Colon (tissue), 2 donors: Measurements from ENCODE around the gene BASP1.
"Not testable (repeated sequence)": the region's sequence is repeated elsewhere in the genome, so short reads cannot be mapped to it uniquely, and the experiment has no call there.

Experiments
- FAIRE-seq: peaks from 2 replicates; lab custom pipeline; 2012; peaks lifted over from hg19 to GRCh38; lab: Jason Lieb, UNC
- donor health status: control.
- donor health status: control.

The BASP1 gene

DNA sequence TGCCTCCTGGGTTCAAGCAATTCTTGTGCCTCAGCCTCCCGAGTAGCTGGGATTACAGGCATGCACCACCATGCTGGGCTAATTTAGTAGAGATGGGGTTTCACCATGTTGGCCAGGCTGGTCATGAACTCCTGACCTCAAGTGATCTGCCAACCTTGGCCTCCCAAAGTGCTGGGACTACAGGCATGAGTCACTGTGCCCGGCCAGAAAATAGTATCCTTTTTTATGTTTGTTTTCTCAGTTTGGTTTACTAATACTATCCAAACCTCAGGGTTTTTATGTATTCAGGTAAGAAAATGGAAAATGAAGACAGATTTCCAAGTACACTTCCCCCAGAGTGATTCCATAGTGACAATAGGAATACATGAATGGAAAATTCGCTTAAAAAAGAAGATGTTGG is 101.7 kb downstream of the BASP1 start:
- FAIRE-seq, result not testable (repeated sequence)

DNA sequence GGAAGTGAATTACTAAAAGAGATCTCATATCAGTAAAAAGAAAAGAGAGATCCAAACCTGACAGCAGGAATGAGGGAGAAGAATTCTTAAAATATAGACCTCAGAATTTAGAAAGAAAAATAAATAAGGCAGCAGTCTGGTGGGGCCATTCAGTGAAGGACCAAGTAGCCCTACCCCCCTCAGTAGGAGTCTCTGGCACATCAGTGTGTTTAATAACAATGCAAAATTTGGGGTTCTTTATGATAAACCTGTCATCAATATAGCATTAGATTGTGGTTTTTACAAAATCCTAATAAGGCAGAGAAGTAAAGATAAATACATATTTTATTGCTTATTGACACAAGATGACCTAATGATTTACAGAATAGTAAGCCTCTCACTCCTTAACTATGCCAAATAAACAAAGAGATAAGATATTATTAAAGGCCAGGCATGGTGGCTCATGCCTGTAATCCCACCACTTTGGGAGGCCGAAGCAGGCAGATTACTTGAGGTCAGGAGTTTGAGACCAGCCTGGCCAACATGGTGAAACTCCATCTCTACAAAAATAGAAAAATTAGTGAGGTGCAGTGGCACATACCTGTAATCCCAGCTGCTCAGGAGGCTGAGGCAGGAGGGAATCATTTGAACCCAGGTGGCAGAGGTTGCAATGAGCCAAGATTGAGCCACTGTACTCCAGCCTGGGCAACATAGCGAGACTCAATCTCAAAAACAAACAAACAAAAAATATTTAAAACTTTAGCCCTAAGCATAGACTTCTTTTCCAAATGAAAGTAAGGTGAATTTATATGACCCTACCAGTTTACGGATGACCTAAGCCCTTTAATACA is 108.6 kb downstream of the BASP1 start:
- no peak for FAIRE-seq
